ENCODE measurements around the gene PLCD1. TPM values are rescaled to one million over a fixed set of nuclear protein-coding genes. Genes with fewer than 3 reads are reported as not detected.

PLCD1 gene
- total RNA-seq, 2 experiments from 2014 or later = 7.7 to 10.4 TPM

DNA sequence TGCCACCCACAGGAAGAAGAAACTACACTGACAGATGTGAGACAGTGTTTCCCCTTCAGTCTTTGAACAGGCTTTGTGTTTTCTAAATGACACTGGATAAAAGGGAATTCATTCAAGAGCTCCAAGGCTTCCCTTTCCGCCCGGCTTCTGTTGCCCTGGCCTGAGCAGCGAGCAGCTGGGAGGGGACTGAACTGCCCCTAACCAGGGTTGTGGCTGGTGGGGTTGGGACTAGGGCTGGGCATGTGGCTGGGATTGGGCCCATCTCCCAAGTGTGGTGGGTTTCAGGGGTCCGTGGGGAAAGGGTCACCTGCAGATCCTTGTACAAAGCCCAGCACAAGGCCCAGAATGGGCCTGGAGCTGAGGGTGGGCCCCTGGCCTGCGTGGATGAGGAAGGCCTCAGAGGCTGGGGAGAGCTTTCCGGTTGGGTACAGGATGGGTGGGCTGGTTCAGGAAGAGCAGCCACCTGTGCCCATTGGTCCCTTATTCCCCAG is 28.4 kb downstream of the PLCD1 start:
- Histone ChIP-seq H3K4me3 (ENCODE audit: low read depth, low read length, poor library complexity, severe bottlenecking) (no peak overlapping the region), H2AFZ (ENCODE audit: low read length) (no peak overlapping the region), H3K9me2 (ENCODE audit: insufficient read depth, low read length) (no peaks in the 10 kb centered on the region), H3K36me3 (ENCODE audit: insufficient read depth, low read length) (peaks cover 61% of the 10 kb centered on the region), H3K4me2 (ENCODE audit: low read length) (no peak overlapping the region), H3K4me1 (ENCODE audit: insufficient read depth, low read length, poor library complexity, severe bottlenecking) (peaks cover 24% of the 10 kb centered on the region), H4K20me1 (ENCODE audit: insufficient read depth, low read length) (no peaks in the 10 kb centered on the region), H3K27ac (ENCODE audit: low read depth, low read length, poor library complexity, severe bottlenecking) (no peak overlapping the region), H3K79me2 (ENCODE audit: insufficient read depth, low read depth, low read length) (no peaks in the 10 kb centered on the region), H3K9me3 (ENCODE audit: low read length) (no peaks in the 10 kb centered on the region)
- intact Hi-C loops (cut with micrococcal nuclease; ENCODE audit: unreplicated experiment) = no loop called here
- CTCF ChIA-PET (ENCODE audit: unreplicated experiment) = no interaction called here
- BruUV-seq (replicated peaks) = no TSS peak
- TF ChIP-seq, protein P1, sequence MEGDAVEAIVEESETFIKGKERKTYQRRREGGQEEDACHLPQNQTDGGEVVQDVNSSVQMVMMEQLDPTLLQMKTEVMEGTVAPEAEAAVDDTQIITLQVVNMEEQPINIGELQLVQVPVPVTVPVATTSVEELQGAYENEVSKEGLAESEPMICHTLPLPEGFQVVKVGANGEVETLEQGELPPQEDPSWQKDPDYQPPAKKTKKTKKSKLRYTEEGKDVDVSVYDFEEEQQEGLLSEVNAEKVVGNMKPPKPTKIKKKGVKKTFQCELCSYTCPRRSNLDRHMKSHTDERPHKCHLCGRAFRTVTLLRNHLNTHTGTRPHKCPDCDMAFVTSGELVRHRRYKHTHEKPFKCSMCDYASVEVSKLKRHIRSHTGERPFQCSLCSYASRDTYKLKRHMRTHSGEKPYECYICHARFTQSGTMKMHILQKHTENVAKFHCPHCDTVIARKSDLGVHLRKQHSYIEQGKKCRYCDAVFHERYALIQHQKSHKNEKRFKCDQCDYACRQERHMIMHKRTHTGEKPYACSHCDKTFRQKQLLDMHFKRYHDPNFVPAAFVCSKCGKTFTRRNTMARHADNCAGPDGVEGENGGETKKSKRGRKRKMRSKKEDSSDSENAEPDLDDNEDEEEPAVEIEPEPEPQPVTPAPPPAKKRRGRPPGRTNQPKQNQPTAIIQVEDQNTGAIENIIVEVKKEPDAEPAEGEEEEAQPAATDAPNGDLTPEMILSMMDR (conservative IDR thresholded peaks at IDR 0.05; ENCODE audit: low read length) = no peak
- no peak for TF ChIP-seq EZH2phosphoT487 (IDR thresholded peaks at IDR 0.05; ENCODE audit: borderline replicate concordance, low read depth, low read length)
- POLR2A ChIA-PET = no interaction called here
- no peak for DNase-seq (ENCODE audit: low spot score)

DNA sequence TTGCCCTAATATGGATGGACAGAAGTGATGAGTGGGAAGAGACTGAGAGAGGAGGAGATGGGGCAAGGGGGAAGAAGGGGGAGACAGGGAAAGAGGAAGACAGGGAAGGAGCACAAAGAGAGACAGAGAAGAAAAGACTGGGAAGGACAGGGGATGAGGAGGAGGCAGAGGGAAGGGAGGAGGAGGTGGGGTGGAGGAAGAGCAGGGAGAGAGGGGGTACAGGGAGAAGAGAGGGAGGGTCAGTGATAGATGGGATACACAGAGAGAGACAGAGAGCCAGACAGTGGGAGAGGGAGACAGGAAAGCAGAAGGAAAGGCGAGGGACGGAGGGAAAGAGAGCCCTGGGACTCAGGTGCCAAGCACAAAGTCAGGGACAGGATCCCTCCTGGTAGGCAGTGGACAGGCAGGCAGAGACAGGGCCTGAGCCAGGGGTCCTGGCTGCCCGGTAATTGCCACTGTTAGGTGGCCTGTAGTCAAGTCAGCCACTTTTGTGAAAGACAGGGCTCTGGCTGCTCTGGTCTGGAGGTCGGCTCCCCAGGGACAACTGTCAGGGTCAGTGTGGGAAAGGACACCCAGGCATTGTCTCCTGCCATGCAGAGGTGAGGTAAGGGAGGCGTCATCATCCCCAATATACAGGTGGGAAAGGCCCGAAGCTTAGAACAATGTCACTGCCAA is 29.1 kb downstream of the PLCD1 start:
- H3K9me3 ChIP-seq (ENCODE audit: low read length) = no peaks in the 10 kb centered on the region
- H3K36me3 ChIP-seq (ENCODE audit: insufficient read depth, low read length) = peaks cover 67% of the 10 kb centered on the region
- H3K4me3 ChIP-seq (ENCODE audit: low read depth, low read length, poor library complexity, severe bottlenecking) = no peak overlapping the region
- TF ChIP-seq EZH2phosphoT487 (IDR thresholded peaks at IDR 0.05; ENCODE audit: borderline replicate concordance, low read depth, low read length) = no peak
- TF ChIP-seq, protein P1 (conservative IDR thresholded peaks at IDR 0.05; ENCODE audit: low read length) = no peak
- intact Hi-C loops (cut with micrococcal nuclease; ENCODE audit: unreplicated experiment) = no loop called here
- no peaks in the 10 kb centered on the region for H3K79me2 ChIP-seq (ENCODE audit: insufficient read depth, low read depth, low read length)
- ChIA-PET CTCF (ENCODE audit: unreplicated experiment) (interaction anchor here (0.5 kb wide), 1 partner anchor 96 kb away, joined by 3 read pairs; no protein-coding TSS in a partner anchor), POLR2A (no interaction called here)
- H3K4me1 ChIP-seq (ENCODE audit: insufficient read depth, low read length, poor library complexity, severe bottlenecking) = peaks cover 29% of the 10 kb centered on the region
- no peaks in the 10 kb centered on the region for H4K20me1 ChIP-seq (ENCODE audit: insufficient read depth, low read length)
- DNase-seq (ENCODE audit: low spot score) = no peak
- no TSS peak for BruUV-seq (replicated peaks)
- no peaks in the 10 kb centered on the region for H3K9me2 ChIP-seq (ENCODE audit: insufficient read depth, low read length)
- no peak overlapping the region for H3K27ac ChIP-seq (ENCODE audit: low read depth, low read length, poor library complexity, severe bottlenecking)
- H2AFZ ChIP-seq (ENCODE audit: low read length) = no peak overlapping the region
- no peak overlapping the region for H3K4me2 ChIP-seq (ENCODE audit: low read length)

DNA sequence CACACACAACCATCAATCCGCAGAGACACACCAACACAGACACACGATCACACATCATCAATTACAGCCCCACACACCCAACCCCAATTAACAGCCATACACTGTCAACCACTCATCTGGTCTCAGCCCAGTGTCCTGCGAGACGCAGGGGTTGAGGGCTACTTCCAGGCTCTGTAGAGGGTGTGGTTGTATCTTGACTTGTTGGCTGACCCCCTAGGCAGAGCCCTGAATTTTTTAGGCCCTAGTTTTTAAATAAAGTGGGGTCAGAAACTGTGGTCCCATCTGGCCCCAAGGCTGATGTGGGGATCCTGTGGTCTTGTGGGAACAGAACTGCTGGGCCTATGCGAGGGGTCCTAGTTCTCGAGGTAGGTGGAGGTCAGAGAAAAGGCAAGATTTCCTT is 29.6 kb downstream of the PLCD1 start:
- intact Hi-C loops (cut with micrococcal nuclease; ENCODE audit: unreplicated experiment) = no loop called here
- TF ChIP-seq, protein P1 (conservative IDR thresholded peaks at IDR 0.05; ENCODE audit: low read length) = no peak
- TF ChIP-seq EZH2phosphoT487 (IDR thresholded peaks at IDR 0.05; ENCODE audit: borderline replicate concordance, low read depth, low read length) = no peak
- no peaks in the 10 kb centered on the region for H3K9me2 ChIP-seq (ENCODE audit: insufficient read depth, low read length)
- peaks cover 4% of the 10 kb centered on the region; the same call in 1 of the 2 replicates for H3K79me2 ChIP-seq (ENCODE audit: insufficient read depth, low read depth, low read length)
- no peaks in the 10 kb centered on the region for H3K9me3 ChIP-seq (ENCODE audit: low read length)
- no peaks in the 10 kb centered on the region for H4K20me1 ChIP-seq (ENCODE audit: insufficient read depth, low read length)
- ChIA-PET POLR2A (no interaction called here), CTCF (ENCODE audit: unreplicated experiment) (interaction anchor here (0.5 kb wide), 1 partner anchor 95 kb away, joined by 3 read pairs; no protein-coding TSS in a partner anchor)
- no peak overlapping the region for H3K27ac ChIP-seq (ENCODE audit: low read depth, low read length, poor library complexity, severe bottlenecking)
- H3K4me2 ChIP-seq (ENCODE audit: low read length) = peak overlapping the region; percentile 70; the same call in 1 of the 2 replicates
- H2AFZ ChIP-seq (ENCODE audit: low read length) = no peak overlapping the region
- H3K4me1 ChIP-seq (ENCODE audit: insufficient read depth, low read length, poor library complexity, severe bottlenecking) = peaks cover 35% of the 10 kb centered on the region
- no TSS peak for BruUV-seq (replicated peaks)
- H3K36me3 ChIP-seq (ENCODE audit: insufficient read depth, low read length) = peaks cover 70% of the 10 kb centered on the region
- no peak for DNase-seq (ENCODE audit: low spot score)
- H3K4me3 ChIP-seq (ENCODE audit: low read depth, low read length, poor library complexity, severe bottlenecking) = no peak overlapping the region

All from OCI-LY7 (cell line).